Measurements from ENCODE around the gene GPR108. TPM values are rescaled to one million over a fixed set of nuclear protein-coding genes. Genes with fewer than 3 reads are reported as not detected.

GPR108 gene
- total and polyA plus RNA-seq, 4 donors = 17.2 to 34.2 (median 30.5) TPM

DNA sequence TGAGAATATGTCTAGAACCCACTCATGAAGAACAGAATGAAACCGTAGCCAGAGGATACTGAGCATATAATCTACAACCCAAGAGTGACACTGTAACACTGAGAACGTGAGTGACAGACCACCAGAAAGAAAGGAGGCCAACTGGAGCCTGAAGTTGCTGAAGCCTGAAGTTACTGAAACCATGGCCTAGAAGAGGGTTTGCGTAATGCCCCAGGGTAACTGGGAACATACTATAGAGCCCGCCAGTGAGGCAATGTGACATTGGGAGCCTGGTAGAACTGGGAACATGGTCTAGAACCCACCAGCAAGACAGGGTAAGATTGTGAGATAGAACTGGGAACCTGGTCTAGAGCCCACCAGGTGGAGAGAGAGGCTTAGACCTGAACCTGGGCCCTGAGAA, 51.9 kb downstream of the GPR108 start:
- no peak for TF ChIP-seq RAD21 (IDR thresholded peaks at IDR 0.05)
- TF ChIP-seq, protein P1, sequence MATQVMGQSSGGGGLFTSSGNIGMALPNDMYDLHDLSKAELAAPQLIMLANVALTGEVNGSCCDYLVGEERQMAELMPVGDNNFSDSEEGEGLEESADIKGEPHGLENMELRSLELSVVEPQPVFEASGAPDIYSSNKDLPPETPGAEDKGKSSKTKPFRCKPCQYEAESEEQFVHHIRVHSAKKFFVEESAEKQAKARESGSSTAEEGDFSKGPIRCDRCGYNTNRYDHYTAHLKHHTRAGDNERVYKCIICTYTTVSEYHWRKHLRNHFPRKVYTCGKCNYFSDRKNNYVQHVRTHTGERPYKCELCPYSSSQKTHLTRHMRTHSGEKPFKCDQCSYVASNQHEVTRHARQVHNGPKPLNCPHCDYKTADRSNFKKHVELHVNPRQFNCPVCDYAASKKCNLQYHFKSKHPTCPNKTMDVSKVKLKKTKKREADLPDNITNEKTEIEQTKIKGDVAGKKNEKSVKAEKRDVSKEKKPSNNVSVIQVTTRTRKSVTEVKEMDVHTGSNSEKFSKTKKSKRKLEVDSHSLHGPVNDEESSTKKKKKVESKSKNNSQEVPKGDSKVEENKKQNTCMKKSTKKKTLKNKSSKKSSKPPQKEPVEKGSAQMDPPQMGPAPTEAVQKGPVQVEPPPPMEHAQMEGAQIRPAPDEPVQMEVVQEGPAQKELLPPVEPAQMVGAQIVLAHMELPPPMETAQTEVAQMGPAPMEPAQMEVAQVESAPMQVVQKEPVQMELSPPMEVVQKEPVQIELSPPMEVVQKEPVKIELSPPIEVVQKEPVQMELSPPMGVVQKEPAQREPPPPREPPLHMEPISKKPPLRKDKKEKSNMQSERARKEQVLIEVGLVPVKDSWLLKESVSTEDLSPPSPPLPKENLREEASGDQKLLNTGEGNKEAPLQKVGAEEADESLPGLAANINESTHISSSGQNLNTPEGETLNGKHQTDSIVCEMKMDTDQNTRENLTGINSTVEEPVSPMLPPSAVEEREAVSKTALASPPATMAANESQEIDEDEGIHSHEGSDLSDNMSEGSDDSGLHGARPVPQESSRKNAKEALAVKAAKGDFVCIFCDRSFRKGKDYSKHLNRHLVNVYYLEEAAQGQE (IDR thresholded peaks at IDR 0.05) = no peak
- TF ChIP-seq EGR1 (IDR thresholded peaks at IDR 0.05; ENCODE audit: low read depth in 2 of 2) = no peak
- no peak for TF ChIP-seq YY1 (IDR thresholded peaks at IDR 0.05)
- TF ChIP-seq JUND (IDR thresholded peaks at IDR 0.05) = no peak
- TF ChIP-seq, protein P2, sequence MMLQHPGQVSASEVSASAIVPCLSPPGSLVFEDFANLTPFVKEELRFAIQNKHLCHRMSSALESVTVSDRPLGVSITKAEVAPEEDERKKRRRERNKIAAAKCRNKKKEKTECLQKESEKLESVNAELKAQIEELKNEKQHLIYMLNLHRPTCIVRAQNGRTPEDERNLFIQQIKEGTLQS (IDR thresholded peaks at IDR 0.05) = no peak
- no peak for TF ChIP-seq FOXA1 (IDR thresholded peaks at IDR 0.05)
- no peak for TF ChIP-seq SP1 (IDR thresholded peaks at IDR 0.05)
- TF ChIP-seq, protein P3, sequence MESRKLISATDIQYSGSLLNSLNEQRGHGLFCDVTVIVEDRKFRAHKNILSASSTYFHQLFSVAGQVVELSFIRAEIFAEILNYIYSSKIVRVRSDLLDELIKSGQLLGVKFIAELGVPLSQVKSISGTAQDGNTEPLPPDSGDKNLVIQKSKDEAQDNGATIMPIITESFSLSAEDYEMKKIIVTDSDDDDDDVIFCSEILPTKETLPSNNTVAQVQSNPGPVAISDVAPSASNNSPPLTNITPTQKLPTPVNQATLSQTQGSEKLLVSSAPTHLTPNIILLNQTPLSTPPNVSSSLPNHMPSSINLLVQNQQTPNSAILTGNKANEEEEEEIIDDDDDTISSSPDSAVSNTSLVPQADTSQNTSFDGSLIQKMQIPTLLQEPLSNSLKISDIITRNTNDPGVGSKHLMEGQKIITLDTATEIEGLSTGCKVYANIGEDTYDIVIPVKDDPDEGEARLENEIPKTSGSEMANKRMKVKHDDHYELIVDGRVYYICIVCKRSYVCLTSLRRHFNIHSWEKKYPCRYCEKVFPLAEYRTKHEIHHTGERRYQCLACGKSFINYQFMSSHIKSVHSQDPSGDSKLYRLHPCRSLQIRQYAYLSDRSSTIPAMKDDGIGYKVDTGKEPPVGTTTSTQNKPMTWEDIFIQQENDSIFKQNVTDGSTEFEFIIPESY (IDR thresholded peaks at IDR 0.05) = no peak
- TF ChIP-seq HNF4G (IDR thresholded peaks at IDR 0.05) = no peak
- TF ChIP-seq NR2F2 (IDR thresholded peaks at IDR 0.05) = no peak
- TF ChIP-seq HNF4A (conservative IDR thresholded peaks at IDR 0.05) = no peak
- no peak for TF ChIP-seq GABPA (IDR thresholded peaks at IDR 0.05 in 1 of 2, conservative IDR thresholded peaks at IDR 0.05 in 1 of 2)
- peaks cover 0 to 10% (median 1%) of the 10 kb centered on the region in 4 donors for H3K4me1 ChIP-seq (ENCODE audit: control insufficient read depth in 4 of 4, insufficient read depth in 4 of 4, low read length in 3 of 4)
- H3K27ac ChIP-seq (ENCODE audit: low read depth in 1 of 2, low read length in 2 of 2) = peak overlapping the region in 1 of 2 donors; percentile 44
- peak overlapping the region in 1 of 2 donors; percentile 7 for H3K9ac ChIP-seq (ENCODE audit: low read depth in 1 of 2, low read length in 2 of 2)
- no peaks in the 10 kb centered on the region for H3K9me3 ChIP-seq (ENCODE audit: control insufficient read depth in 4 of 4, low read length in 3 of 4)
- DNase-seq (ENCODE audit: low spot score) = no peak
- no peak overlapping the region for H3K4me3 ChIP-seq (ENCODE audit: low read depth in 1 of 3, low read length in 3 of 3)
- no peaks in the 10 kb centered on the region for H3K27me3 ChIP-seq (ENCODE audit: control insufficient read depth in 4 of 4, insufficient read depth in 4 of 4, low read length in 3 of 4)
- 91% methylated on average over 4 of the region's 4 CpGs for WGBS
- peaks cover 30 to 88% (median 82%) of the 10 kb centered on the region in 4 donors for H3K36me3 ChIP-seq (ENCODE audit: control insufficient read depth in 4 of 4, insufficient read depth in 3 of 4, low read depth in 1 of 4, low read length in 3 of 4)

DNA sequence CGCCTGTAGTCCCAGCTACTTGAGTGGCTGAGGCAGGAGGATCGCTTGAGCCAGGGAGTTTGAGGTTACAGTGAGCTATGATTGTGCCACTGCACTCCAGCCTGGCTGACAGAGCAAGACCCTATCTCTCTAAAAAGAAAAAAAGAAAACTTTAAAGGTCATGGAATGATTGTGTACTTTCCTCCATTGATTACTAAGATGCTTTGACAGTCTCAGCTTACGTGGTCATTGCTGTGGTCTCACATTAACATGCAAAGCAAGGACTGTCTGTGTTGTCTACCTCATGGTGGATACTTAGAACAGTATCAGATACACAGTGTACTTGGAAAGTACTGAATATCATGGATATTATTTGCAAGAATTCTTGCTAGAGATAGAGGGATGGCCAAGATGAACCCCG, 53.4 kb downstream of the GPR108 start:
- WGBS = 89% methylated on average over 4 of the region's 4 CpGs
- TF ChIP-seq, protein P3 (IDR thresholded peaks at IDR 0.05) = no peak
- no peak for TF ChIP-seq EGR1 (IDR thresholded peaks at IDR 0.05; ENCODE audit: low read depth in 2 of 2)
- no peak for TF ChIP-seq FOXA1 (IDR thresholded peaks at IDR 0.05)
- no peak for TF ChIP-seq RXRA (IDR thresholded peaks at IDR 0.05)
- TF ChIP-seq, protein P4, sequence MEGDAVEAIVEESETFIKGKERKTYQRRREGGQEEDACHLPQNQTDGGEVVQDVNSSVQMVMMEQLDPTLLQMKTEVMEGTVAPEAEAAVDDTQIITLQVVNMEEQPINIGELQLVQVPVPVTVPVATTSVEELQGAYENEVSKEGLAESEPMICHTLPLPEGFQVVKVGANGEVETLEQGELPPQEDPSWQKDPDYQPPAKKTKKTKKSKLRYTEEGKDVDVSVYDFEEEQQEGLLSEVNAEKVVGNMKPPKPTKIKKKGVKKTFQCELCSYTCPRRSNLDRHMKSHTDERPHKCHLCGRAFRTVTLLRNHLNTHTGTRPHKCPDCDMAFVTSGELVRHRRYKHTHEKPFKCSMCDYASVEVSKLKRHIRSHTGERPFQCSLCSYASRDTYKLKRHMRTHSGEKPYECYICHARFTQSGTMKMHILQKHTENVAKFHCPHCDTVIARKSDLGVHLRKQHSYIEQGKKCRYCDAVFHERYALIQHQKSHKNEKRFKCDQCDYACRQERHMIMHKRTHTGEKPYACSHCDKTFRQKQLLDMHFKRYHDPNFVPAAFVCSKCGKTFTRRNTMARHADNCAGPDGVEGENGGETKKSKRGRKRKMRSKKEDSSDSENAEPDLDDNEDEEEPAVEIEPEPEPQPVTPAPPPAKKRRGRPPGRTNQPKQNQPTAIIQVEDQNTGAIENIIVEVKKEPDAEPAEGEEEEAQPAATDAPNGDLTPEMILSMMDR (IDR thresholded peaks at IDR 0.05; ENCODE audit: low read depth, low read length, missing input control) = no peak
- no peak for TF ChIP-seq TAF1 (conservative IDR thresholded peaks at IDR 0.05)
- TF ChIP-seq HNF4G (IDR thresholded peaks at IDR 0.05) = no peak
- no peak for TF ChIP-seq YY1 (IDR thresholded peaks at IDR 0.05)
- no peak for TF ChIP-seq JUND (IDR thresholded peaks at IDR 0.05)
- no peak for TF ChIP-seq RAD21 (IDR thresholded peaks at IDR 0.05)
- no peak for TF ChIP-seq FOXA2 (IDR thresholded peaks at IDR 0.05)
- no peak for TF ChIP-seq NR2F2 (IDR thresholded peaks at IDR 0.05)
- no peak for TF ChIP-seq GABPA (IDR thresholded peaks at IDR 0.05 in 1 of 2, conservative IDR thresholded peaks at IDR 0.05 in 1 of 2)
- no peak for TF ChIP-seq SP1 (IDR thresholded peaks at IDR 0.05)
- TF ChIP-seq HNF4A (conservative IDR thresholded peaks at IDR 0.05) = no peak
- TF ChIP-seq, protein P1 (IDR thresholded peaks at IDR 0.05) = no peak
- no peak overlapping the region for H3K4me3 ChIP-seq (ENCODE audit: low read depth in 1 of 3, low read length in 3 of 3)
- peaks cover 37 to 89% (median 84%) of the 10 kb centered on the region in 4 donors for H3K36me3 ChIP-seq (ENCODE audit: control insufficient read depth in 4 of 4, insufficient read depth in 3 of 4, low read depth in 1 of 4, low read length in 3 of 4)
- no peaks in the 10 kb centered on the region for H3K27me3 ChIP-seq (ENCODE audit: control insufficient read depth in 4 of 4, insufficient read depth in 4 of 4, low read length in 3 of 4)
- no peak overlapping the region for H3K9ac ChIP-seq (ENCODE audit: low read depth in 1 of 2, low read length in 2 of 2)
- H3K4me1 ChIP-seq (ENCODE audit: control insufficient read depth in 4 of 4, insufficient read depth in 4 of 4, low read length in 3 of 4) = peaks cover 0 to 7% (median 1%) of the 10 kb centered on the region in 4 donors
- H3K27ac ChIP-seq (ENCODE audit: low read depth in 1 of 2, low read length in 2 of 2) = no peak overlapping the region
- DNase-seq (ENCODE audit: low spot score) = no peak
- no peaks in the 10 kb centered on the region for H3K9me3 ChIP-seq (ENCODE audit: control insufficient read depth in 4 of 4, low read length in 3 of 4)
